ENCODE results near the gene TRPV3. TPM values are rescaled to one million over a fixed set of nuclear protein-coding genes. Genes with fewer than 3 reads are reported as not detected.

The TRPV3 gene
- total RNA-seq, 1 experiment from 2014 or later: 1.4 TPM

DNA sequence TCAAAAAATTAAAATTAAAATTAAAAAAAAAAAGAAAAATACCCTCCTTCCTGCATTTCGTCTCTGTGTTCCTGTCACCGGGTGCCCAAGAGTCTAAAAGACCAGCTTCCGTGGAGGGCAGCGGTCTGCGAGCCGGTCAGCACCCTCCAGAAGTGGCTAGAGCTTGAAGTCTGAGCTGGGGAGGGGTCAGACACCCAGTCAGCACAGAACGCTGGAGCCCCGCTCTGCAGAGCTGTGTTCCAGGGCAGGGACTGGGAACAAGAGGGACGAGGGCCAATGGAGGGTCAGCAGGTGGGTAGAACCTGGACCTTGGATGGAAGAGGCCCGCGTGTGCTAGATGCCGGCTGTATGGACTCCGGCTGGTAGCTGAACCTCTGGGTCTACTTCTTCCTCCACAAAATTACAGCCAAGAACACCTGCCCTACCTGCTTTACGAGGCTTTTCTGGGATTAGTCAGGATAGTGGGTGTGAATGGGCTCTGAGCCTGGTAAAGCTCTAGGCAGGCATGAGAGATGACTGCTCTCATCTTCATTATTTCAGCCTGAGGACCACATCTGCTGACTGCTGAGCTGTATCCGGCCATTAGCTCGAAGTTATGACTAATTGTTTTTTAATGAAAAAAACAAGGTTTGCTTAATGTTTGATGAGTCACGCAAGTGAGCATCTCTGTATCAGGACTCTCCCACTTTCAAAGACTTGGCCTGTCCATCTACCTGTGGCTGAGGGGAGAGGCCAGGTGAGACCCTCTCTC, 45.7 kb upstream of the TRPV3 start:
- H3K79me2 ChIP-seq (ENCODE audit: insufficient read depth, low read length): no peaks in the 10 kb centered on the region
- H3K36me3 ChIP-seq (ENCODE audit: control insufficient read depth in 1 of 2, insufficient read depth in 2 of 2, low read length in 2 of 2): peaks cover 0 to 5% of the 10 kb centered on the region in 2 experiments; a peak in 2 of 4 replicates
- no peaks in the 10 kb centered on the region for H3K9me2 ChIP-seq (ENCODE audit: insufficient read depth)
- no peaks in the 10 kb centered on the region for H3K4me1 ChIP-seq (ENCODE audit: control insufficient read depth in 1 of 2, insufficient read depth in 2 of 2, low read length in 2 of 2)
- ChIA-PET CTCF (interaction anchor here (0.6 to 2.3 kb wide), 10 partner anchors 10 to 555 kb away, joined by 3 to 16 read pairs (median 4); partner anchors contain the start of genes CTNS and SHPK), RAD21 (ENCODE audit: low non-redundant PET in 1 of 2, low total read pairs in 2 of 2, uncharacterized antibody in 2 of 2, unreplicated experiment in 2 of 2) (interaction anchor here in 1 of 2 experiments (0.6 kb wide), 2 partner anchors 63 to 848 kb away, joined by 3 to 9 read pairs; no protein-coding TSS in a partner anchor), POLR2A (no interaction called here)
- no peaks in the 10 kb centered on the region for H3K9me3 ChIP-seq (ENCODE audit: control insufficient read depth in 1 of 2, insufficient read depth in 1 of 2, low read depth in 1 of 2, low read length in 2 of 2)
- no peak overlapping the region for H2AFZ ChIP-seq (ENCODE audit: low read depth, low read length, poor library complexity, severe bottlenecking)
- no peaks in the 10 kb centered on the region for H3K27me3 ChIP-seq (ENCODE audit: insufficient read depth, low read length)
- no peak for TF ChIP-seq JUND (IDR thresholded peaks at IDR 0.05)
- no peak for TF ChIP-seq CEBPB (IDR thresholded peaks at IDR 0.05; ENCODE audit: low read depth)
- no peak for TF ChIP-seq EZH2 (IDR thresholded peaks at IDR 0.05)
- no peak for TF ChIP-seq SP1 (IDR thresholded peaks at IDR 0.05; ENCODE audit: low read depth)
- TF ChIP-seq SIN3A (IDR thresholded peaks at IDR 0.05; ENCODE audit: low read depth): no peak
- no peak for TF ChIP-seq FOSL1 (IDR thresholded peaks at IDR 0.05; ENCODE audit: low read depth)
- TF ChIP-seq SRF (IDR thresholded peaks at IDR 0.05; ENCODE audit: low read depth): no peak
- TF ChIP-seq RAD21 (IDR thresholded peaks at IDR 0.05; ENCODE audit: low read depth): no peak
- TF ChIP-seq, protein P1, sequence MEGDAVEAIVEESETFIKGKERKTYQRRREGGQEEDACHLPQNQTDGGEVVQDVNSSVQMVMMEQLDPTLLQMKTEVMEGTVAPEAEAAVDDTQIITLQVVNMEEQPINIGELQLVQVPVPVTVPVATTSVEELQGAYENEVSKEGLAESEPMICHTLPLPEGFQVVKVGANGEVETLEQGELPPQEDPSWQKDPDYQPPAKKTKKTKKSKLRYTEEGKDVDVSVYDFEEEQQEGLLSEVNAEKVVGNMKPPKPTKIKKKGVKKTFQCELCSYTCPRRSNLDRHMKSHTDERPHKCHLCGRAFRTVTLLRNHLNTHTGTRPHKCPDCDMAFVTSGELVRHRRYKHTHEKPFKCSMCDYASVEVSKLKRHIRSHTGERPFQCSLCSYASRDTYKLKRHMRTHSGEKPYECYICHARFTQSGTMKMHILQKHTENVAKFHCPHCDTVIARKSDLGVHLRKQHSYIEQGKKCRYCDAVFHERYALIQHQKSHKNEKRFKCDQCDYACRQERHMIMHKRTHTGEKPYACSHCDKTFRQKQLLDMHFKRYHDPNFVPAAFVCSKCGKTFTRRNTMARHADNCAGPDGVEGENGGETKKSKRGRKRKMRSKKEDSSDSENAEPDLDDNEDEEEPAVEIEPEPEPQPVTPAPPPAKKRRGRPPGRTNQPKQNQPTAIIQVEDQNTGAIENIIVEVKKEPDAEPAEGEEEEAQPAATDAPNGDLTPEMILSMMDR (IDR thresholded peaks at IDR 0.05 in 2 of 3, conservative IDR thresholded peaks at IDR 0.05 in 1 of 3; ENCODE audit: borderline replicate concordance in 1 of 3, insufficient read depth in 1 of 3, low read depth in 2 of 3, low read length in 2 of 3): no peak
- no peak for TF ChIP-seq ELF1 (IDR thresholded peaks at IDR 0.05; ENCODE audit: borderline replicate concordance, low read depth)
- no peak for TF ChIP-seq EGR1 (IDR thresholded peaks at IDR 0.05; ENCODE audit: low read depth)
- TF ChIP-seq, protein P2, sequence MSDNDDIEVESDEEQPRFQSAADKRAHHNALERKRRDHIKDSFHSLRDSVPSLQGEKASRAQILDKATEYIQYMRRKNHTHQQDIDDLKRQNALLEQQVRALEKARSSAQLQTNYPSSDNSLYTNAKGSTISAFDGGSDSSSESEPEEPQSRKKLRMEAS (IDR thresholded peaks at IDR 0.05): no peak
- TF ChIP-seq, protein P3, sequence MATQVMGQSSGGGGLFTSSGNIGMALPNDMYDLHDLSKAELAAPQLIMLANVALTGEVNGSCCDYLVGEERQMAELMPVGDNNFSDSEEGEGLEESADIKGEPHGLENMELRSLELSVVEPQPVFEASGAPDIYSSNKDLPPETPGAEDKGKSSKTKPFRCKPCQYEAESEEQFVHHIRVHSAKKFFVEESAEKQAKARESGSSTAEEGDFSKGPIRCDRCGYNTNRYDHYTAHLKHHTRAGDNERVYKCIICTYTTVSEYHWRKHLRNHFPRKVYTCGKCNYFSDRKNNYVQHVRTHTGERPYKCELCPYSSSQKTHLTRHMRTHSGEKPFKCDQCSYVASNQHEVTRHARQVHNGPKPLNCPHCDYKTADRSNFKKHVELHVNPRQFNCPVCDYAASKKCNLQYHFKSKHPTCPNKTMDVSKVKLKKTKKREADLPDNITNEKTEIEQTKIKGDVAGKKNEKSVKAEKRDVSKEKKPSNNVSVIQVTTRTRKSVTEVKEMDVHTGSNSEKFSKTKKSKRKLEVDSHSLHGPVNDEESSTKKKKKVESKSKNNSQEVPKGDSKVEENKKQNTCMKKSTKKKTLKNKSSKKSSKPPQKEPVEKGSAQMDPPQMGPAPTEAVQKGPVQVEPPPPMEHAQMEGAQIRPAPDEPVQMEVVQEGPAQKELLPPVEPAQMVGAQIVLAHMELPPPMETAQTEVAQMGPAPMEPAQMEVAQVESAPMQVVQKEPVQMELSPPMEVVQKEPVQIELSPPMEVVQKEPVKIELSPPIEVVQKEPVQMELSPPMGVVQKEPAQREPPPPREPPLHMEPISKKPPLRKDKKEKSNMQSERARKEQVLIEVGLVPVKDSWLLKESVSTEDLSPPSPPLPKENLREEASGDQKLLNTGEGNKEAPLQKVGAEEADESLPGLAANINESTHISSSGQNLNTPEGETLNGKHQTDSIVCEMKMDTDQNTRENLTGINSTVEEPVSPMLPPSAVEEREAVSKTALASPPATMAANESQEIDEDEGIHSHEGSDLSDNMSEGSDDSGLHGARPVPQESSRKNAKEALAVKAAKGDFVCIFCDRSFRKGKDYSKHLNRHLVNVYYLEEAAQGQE (IDR thresholded peaks at IDR 0.05; ENCODE audit: low read depth): no peak
- TF ChIP-seq POLR2AphosphoS5 (IDR thresholded peaks at IDR 0.05; ENCODE audit: low read depth, low read length): no peak
- no peak for TF ChIP-seq CBX3 (IDR thresholded peaks at IDR 0.05; ENCODE audit: low read depth)
- no peak for TF ChIP-seq YY1 (IDR thresholded peaks at IDR 0.05; ENCODE audit: extremely low read depth, insufficient replicate concordance, low read depth, low read length)
- no peak for TF ChIP-seq POLR2A (IDR thresholded peaks at IDR 0.05; ENCODE audit: borderline replicate concordance, extremely low read depth, insufficient read depth, insufficient read length)
- intact Hi-C loops (cut with micrococcal nuclease): no loop called here
- H3K4me3 ChIP-seq (replicated peaks in 1 of 2; ENCODE audit: low read depth in 1 of 2, low read length in 2 of 2): no peak overlapping the region
- ATAC-seq (no peak), DNase-seq (ENCODE audit: low read depth, low spot score) (no peak)
- H3K9ac ChIP-seq (ENCODE audit: low read length): no peak overlapping the region
- no peak overlapping the region for H3K4me2 ChIP-seq (ENCODE audit: low read length)
- BruUV-seq (replicated peaks): no TSS peak
- no peaks in the 10 kb centered on the region for H4K20me1 ChIP-seq (ENCODE audit: insufficient read depth)
- no peak overlapping the region for H3K27ac ChIP-seq (ENCODE audit: low read depth, low read length)

All from HCT116 (cell line).